Measurements from ENCODE around the gene GNB1L.
A peak's percentile ranks its signal among the peaks of the same experiment; 100 is the strongest.
"Not testable (repeated sequence)": the region's sequence is repeated elsewhere in the genome, so short reads cannot be mapped to it uniquely, and the experiment has no call there.

The GNB1L gene

DNA sequence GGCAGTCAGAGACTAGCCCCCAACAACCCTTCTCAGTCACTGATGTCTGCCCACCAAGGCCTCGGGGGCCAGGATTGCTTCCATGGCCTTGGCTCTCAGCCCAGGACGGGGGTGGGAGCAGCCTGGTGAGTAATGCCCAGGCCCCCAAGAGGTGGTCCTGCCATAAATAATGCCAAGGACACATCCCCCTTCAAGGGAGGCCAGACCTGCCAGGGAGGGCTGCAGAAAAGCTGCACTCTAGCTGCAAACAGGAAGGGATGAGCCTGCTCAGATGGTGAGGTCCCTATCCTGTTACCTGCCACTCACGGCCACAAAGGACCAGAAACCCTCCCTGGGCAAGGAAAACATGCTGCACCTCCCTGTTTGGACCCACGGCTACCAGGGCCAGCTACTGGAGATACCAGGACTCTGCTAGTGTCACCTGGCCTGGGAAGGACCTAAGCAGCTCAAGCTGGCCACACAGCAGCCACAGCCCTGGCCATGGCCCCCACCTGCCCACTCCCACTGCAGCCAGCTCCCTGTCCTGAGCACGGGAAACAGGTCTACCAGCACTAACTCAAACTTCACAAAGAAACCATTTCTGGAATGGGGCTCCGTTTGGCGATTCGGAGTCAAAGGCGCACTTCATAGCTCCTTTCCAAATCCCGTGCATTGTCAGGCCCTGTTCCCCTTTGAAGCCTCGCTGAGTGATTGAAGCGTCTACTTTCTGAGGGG lies 12.1 kb downstream of the GNB1L start:
- DNase-seq: no peak

GRCh38 chr22:19841641-19842392 lies 12.9 kb downstream of the GNB1L start:
- no peak for DNase-seq

GRCh38 chr22:19840955-19841640 lies 13.6 kb downstream of the GNB1L start:
- no peak for DNase-seq

DNA sequence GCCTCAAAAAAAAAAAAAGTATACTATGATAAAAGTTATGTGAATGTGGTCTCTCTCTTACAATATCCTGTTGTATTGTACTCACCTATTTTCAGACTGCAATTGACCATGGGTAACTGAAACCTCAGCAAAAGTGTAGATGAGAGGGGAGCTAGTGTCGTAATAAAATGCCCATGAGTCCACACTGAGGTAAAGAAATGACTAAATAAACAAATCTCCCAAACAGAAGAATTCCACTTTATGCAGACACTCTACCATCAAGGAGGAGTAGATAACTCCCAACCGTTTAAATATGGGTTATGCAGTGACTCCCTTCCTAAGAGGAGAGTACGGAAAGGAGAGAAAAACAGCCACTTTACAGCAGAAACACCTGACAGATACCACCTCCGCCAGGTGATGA lies 14.6 kb downstream of the GNB1L start:
- DNase-seq: no peak

GRCh38 chr22:19837915-19838314 lies 16.8 kb downstream of the GNB1L start:
- no peak for DNase-seq

DNA sequence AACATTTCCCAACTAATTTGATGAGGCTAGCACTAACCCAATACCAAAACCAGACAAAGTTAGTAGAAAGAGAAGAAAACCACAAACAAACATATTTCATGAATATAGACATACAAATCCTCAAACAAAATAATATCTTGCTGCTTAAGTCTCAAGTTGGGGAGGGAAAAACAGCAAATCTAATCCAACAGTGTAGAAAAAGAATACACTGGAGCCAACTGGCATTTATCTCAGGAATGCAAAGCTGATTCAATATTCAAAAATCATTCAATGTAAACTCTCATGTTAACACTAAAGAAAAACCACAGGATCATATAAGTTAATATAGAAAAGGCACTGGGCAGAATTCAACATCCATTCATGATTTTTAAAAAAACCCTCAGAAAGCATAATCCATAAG lies 18.2 kb downstream of the GNB1L start:
- no peak for DNase-seq

DNA sequence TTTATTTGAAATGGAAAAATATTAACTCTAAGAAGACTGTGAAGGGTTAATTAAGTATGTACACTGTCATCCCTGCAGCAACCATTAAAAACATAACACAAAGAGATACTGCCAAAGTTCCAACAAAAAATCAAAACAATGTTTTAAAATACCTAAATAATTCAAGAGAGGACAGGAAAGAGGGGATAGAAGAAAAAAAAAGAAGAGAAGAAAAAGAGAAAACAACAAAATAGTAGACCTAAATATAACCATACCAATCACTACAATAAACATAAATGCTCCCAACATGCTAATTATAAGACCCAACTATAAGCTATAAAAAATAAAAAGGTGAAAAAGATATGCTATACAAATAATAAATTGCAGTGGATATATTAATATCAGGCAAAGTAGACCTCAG lies 20.1 kb downstream of the GNB1L start:
- no peak for DNase-seq

GRCh38 chr22:19833327-19833726 lies 21.3 kb downstream of the GNB1L start:
- peak; percentile 17 for DNase-seq

- DNase-seq: peak; percentile 9
Measured at GRCh38 chr22:19832476-19833108, 22.1 kb downstream of the GNB1L start.

DNA sequence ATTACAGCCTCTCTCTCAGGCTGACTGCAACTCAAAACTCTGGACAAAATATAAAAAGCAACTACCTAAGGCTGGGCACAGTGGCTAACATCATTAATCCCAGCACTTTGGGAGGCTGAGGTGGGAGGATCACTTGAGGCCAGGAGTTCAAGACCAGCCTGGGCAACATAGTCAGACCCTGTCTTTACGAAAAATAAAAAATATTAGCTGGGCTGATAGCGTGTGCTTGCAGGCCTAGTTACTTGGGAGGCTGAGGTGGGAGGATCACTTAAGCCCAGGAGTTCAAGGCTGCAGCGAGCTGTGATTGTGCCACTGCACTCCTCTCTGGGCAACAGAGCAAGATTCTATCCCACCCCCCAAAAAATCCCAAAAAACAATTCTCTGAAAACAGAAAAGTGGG lies 22.7 kb downstream of the GNB1L start:
- DNase-seq: not testable (repeated sequence)

DNA sequence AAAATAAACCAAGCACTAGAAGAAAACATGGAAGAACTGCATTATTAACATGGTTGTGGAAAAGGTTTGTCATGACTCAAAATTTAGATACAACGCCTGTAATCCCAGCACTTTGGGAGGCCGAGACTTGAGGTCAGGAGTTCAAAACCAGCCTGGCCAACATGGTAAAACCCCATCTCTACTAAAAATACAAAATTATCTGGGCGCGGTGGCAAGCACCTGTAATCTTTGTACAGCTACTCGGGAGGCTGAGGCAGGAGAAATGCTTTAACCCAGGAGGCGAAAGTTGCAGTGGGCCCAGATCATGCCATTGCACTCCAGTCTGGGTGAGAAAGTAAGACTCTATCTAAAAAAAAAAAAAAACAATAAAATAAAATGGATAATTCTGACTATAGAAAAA lies 23.7 kb downstream of the GNB1L start:
- peak; percentile 6 for DNase-seq

GRCh38 chr22:19828035-19828401 lies 26.7 kb downstream of the GNB1L start:
- DNase-seq: no peak

- DNase-seq: no peak
Measured at GRCh38 chr22:19827341-19828034, 27.2 kb downstream of the GNB1L start.

DNA sequence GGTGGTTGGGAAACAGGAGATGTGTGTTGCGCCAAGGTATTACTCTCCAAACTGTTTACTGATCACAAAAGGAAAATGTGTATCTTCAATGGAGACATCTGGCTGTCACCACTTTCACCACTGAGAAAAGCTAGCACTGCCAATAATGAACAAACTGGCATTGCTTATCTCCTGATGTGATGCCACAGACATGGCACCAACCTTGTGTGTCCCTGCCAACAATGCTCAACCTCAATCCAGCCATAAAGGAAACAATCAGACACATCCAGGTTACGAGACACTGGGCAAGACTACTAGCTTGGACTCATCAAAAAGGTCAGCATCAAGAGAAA lies 28.1 kb downstream of the GNB1L start:
- no peak for DNase-seq

GRCh38 chr22:19825904-19826618 lies 28.6 kb downstream of the GNB1L start:
- DNase-seq: peak; percentile 16

DNA sequence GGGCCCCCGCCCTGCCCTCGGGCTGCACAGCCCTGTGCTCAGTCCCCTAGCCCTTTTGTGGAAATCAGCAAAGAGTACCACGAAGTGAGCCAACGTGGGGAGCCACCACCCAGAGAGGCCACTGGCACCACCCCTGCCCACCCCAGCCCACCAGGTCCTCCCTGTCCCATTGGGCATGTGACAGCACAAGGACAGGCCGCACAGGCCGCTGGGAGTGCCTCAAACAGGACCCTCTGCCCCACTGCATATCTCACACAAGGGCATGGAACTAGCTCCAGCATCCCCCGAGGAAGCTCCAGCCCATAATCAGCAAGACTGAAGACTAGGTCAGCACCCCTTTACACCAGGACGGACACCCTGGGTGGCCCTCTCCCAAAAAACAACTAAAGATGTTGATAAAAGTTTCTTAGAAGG lies 29.7 kb downstream of the GNB1L start:
- no peak for DNase-seq

- peak; percentile 7 for DNase-seq
Measured at GRCh38 chr22:19824212-19824925, 30.3 kb downstream of the GNB1L start.

- DNase-seq: no peak
Measured at GRCh38 chr22:19823902-19824211, 30.8 kb downstream of the GNB1L start.

DNA sequence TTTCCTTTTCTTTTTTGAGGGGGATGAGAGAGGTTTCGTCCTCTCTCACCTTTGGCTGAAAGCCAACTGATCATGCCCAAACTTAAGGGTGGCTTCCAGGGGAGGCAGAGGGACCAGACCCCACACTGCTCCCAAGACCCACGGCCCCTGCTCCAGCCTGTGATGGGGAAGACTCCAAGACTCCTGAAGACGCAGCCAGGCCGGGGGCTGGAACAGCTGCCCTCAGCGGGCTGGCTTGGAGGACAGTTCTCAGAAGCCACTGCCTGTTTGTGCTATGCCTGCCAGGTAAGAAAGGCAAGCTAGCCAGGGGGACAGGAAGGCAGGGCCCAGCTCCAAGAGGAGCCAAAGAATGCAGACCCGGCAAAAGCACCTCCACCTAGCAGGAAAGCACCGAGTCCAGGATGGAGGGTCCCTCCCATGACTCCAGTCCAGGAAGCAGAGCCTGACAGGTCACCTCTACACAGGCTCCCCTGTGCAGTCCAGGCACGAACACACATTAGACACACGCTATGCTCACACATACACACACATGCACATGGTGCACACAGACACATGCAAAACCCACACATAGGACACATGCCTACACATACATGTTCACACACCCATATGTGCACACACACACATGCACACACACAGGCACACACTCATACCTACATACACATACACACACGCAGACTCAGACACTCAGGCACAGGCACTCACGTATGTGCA lies 31.3 kb downstream of the GNB1L start:
- no peak for DNase-seq

GRCh38 chr22:19822301-19823117 lies 32.2 kb downstream of the GNB1L start:
- no peak for DNase-seq
